C4-2B (cell line): ENCODE measurements around the gene FGF22.

Experiments
- CTCF ChIP-seq: fragments of 450-650 bp; conservative IDR thresholded peaks from 2 replicates; pipeline ENCODE4 v1.5.1; 2017; ENCODE audit warnings: mild to moderate bottlenecking
- ZFX ChIP-seq: fragments of 450-650 bp; IDR thresholded peaks from 2 replicates; pipeline ENCODE4 v1.6.1; 2017

GRCh38 chr19:619286-620002 is 20.2 kb upstream of the FGF22 start:
- TF ChIP-seq CTCF (no peak), ZFX (no peak)
